GM18870 (cell line): ENCODE results near the gene NR4A1.

Experiments
- ATAC-seq: cut with Tn5 transposase; IDR thresholded peaks from one replicate; pipeline ENCODE4 v1.9.1; 2021; ENCODE audit warnings: moderate library complexity; ENCODE audit not compliant: unreplicated experiment

NR4A1 gene

GRCh38 chr12:52050758-52051541 is at the start of gene NR4A1:
Gene NR4A1 (plus strand): TSS chr12:52051442. CDS start chr12:52054329, 2,887 bp downstream.
- peak; percentile 56 for ATAC-seq

- ATAC-seq, result no peak
Observed at GRCh38 chr12:52003016-52003550, 48.2 kb upstream of the NR4A1 start.

GRCh38 chr12:52003591-52003990 is 47.7 kb upstream of the NR4A1 start:
- ATAC-seq, result no peak

- ATAC-seq, result no peak
Observed at GRCh38 chr12:52004042-52004648, 47.1 kb upstream of the NR4A1 start.

GRCh38 chr12:52005218-52005902 is 45.9 kb upstream of the NR4A1 start:
- ATAC-seq, result no peak

- no peak for ATAC-seq
Observed at GRCh38 chr12:52005903-52006703, 45.1 kb upstream of the NR4A1 start.

- no peak for ATAC-seq
Observed at GRCh38 chr12:52006726-52007157, 44.5 kb upstream of the NR4A1 start, which contains the start of gene TAMALIN. Gene TAMALIN (plus strand): TSS chr12:52006946. CDS start chr12:52007020, 74 bp downstream.

GRCh38 chr12:52007158-52007921 is 43.9 kb upstream of the NR4A1 start:
- ATAC-seq, result no peak

GRCh38 chr12:52007982-52008510 is 43.2 kb upstream of the NR4A1 start:
- ATAC-seq, result no peak

- no peak for ATAC-seq
Observed at GRCh38 chr12:52009081-52009751, 42.0 kb upstream of the NR4A1 start.

GRCh38 chr12:52010152-52010622 is 41.1 kb upstream of the NR4A1 start:
- ATAC-seq, result no peak

- no peak for ATAC-seq
Observed at GRCh38 chr12:52010692-52011601, 40.3 kb upstream of the NR4A1 start.

GRCh38 chr12:52011602-52012214 is 39.5 kb upstream of the NR4A1 start:
- no peak for ATAC-seq

- ATAC-seq, result no peak
Observed at GRCh38 chr12:52013626-52014310, 37.5 kb upstream of the NR4A1 start.

GRCh38 chr12:52014567-52015530 is 36.4 kb upstream of the NR4A1 start:
- ATAC-seq, result no peak

GRCh38 chr12:52015532-52016041 is 35.7 kb upstream of the NR4A1 start:
- no peak for ATAC-seq
